ENCODE measurements around the gene RINT1.

GRCh38 chr7:105538339-105538738 is 6.3 kb downstream of the RINT1 start:
- TF ChIP-seq CTCF (IDR thresholded peaks at IDR 0.05) (no peak), POLR2A (IDR thresholded peaks at IDR 0.05) (no peak)

All from testis (tissue), 2 donors.